ENCODE results near the gene HMX3.

The HMX3 gene

DNA sequence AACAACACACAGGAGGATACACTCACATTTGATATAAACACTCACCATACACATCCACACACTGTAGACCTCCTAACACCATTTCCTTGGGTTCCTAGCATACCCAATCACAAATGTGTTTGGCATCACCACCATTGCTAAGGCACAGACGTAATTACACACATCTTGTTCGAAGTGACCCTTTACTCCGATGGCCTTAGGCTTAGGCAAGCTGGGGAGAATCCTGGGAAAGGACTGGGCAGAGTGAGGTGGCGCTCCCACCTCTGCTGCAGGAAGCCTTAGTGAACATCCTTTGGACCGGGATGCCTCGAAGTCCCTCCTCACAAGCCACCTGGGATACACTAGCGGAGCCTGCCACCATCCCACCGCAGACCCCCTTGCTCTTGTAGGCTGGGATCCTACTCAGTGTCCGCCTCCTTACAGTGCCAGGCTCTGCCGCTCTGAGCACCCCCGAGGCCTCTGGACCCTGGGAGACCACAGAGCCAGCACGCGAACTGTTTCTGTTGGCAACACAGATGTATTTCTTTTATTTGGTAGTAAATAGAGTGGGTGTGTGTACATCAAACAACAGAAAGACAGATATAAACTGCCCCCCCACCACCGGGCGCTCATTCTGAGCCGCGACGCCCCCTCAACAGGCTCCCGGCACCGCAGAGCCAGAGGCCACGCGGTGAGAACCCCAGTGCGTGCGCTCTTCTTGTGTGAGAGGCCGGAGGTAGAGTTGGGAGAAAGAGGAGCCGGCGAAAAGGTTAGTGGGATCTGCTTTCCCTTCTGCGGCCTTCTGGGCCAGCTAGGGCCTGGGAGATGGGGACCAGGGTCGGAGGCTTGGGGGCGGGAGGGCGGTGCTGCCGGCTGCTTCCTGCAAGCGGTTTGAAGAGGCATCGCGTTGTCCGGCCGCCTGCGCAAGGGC is 6.3 kb downstream of the HMX3 start:
- H3K4me2 ChIP-seq (ENCODE audit: low read depth, low read length): no peak overlapping the region
- H3K9ac ChIP-seq (ENCODE audit: low read length): no peak overlapping the region
- H3K9me2 ChIP-seq (replicated peaks; ENCODE audit: insufficient read depth, low read length): no peaks in the 10 kb centered on the region
- no peak overlapping the region for H3K4me3 ChIP-seq (ENCODE audit: low read length)
- H3K36me3 ChIP-seq (replicated peaks; ENCODE audit: insufficient read depth, low read length): no peaks in the 10 kb centered on the region
- H3K4me1 ChIP-seq (ENCODE audit: low read length): no peaks in the 10 kb centered on the region
- no peak for DNase-seq
- H3K79me2 ChIP-seq (ENCODE audit: low read length): no peaks in the 10 kb centered on the region
- no peak overlapping the region for H3K27ac ChIP-seq (ENCODE audit: low read length)
- no peaks in the 10 kb centered on the region for H3K9me3 ChIP-seq (replicated peaks; ENCODE audit: insufficient read depth, low read length)
- no peaks in the 10 kb centered on the region for H3F3A ChIP-seq (ENCODE audit: insufficient read depth, low read length)
- TF ChIP-seq, protein P1, sequence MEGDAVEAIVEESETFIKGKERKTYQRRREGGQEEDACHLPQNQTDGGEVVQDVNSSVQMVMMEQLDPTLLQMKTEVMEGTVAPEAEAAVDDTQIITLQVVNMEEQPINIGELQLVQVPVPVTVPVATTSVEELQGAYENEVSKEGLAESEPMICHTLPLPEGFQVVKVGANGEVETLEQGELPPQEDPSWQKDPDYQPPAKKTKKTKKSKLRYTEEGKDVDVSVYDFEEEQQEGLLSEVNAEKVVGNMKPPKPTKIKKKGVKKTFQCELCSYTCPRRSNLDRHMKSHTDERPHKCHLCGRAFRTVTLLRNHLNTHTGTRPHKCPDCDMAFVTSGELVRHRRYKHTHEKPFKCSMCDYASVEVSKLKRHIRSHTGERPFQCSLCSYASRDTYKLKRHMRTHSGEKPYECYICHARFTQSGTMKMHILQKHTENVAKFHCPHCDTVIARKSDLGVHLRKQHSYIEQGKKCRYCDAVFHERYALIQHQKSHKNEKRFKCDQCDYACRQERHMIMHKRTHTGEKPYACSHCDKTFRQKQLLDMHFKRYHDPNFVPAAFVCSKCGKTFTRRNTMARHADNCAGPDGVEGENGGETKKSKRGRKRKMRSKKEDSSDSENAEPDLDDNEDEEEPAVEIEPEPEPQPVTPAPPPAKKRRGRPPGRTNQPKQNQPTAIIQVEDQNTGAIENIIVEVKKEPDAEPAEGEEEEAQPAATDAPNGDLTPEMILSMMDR (IDR thresholded peaks at IDR 0.05; ENCODE audit: low read length): no peak
- TF ChIP-seq EZH2 (optimal IDR thresholded peaks at IDR 0.05; ENCODE audit: low read depth, low read length): no peak
- TF ChIP-seq EZH2phosphoT487 (IDR thresholded peaks at IDR 0.05; ENCODE audit: low read length): no peak
- H4K20me1 ChIP-seq (ENCODE audit: insufficient read depth, low read length): no peaks in the 10 kb centered on the region
- no peak overlapping the region for H2AFZ ChIP-seq (ENCODE audit: low read length)
- H3K27me3 ChIP-seq (replicated peaks; ENCODE audit: insufficient read depth, low read length): peaks cover 56% of the 10 kb centered on the region

- no peaks in the 10 kb centered on the region for H3K9me2 ChIP-seq (replicated peaks; ENCODE audit: insufficient read depth, low read length)
- no peak overlapping the region for H3K27ac ChIP-seq (ENCODE audit: low read length)
- no peaks in the 10 kb centered on the region for H3K9me3 ChIP-seq (replicated peaks; ENCODE audit: insufficient read depth, low read length)
- no peak overlapping the region for H3K4me2 ChIP-seq (ENCODE audit: low read depth, low read length)
- no peak overlapping the region for H3K9ac ChIP-seq (ENCODE audit: low read length)
- no peak overlapping the region for H3K4me3 ChIP-seq (ENCODE audit: low read length)
- H3F3A ChIP-seq (ENCODE audit: insufficient read depth, low read length): no peaks in the 10 kb centered on the region
- H3K79me2 ChIP-seq (ENCODE audit: low read length): no peaks in the 10 kb centered on the region
- no peak overlapping the region for H2AFZ ChIP-seq (ENCODE audit: low read length)
- H3K27me3 ChIP-seq (replicated peaks; ENCODE audit: insufficient read depth, low read length): peaks cover 57% of the 10 kb centered on the region
- TF ChIP-seq, protein P1 (IDR thresholded peaks at IDR 0.05; ENCODE audit: low read length): no peak
- TF ChIP-seq EZH2 (optimal IDR thresholded peaks at IDR 0.05; ENCODE audit: low read depth, low read length): no peak
- TF ChIP-seq EZH2phosphoT487 (IDR thresholded peaks at IDR 0.05; ENCODE audit: low read length): no peak
- no peaks in the 10 kb centered on the region for H3K4me1 ChIP-seq (ENCODE audit: low read length)
- H4K20me1 ChIP-seq (ENCODE audit: insufficient read depth, low read length): no peaks in the 10 kb centered on the region
- DNase-seq: no peak
- no peaks in the 10 kb centered on the region for H3K36me3 ChIP-seq (replicated peaks; ENCODE audit: insufficient read depth, low read length)
These were observed 7.0 kb downstream of the HMX3 start for GRCh38 chr10:123142701-123143161.

DNA sequence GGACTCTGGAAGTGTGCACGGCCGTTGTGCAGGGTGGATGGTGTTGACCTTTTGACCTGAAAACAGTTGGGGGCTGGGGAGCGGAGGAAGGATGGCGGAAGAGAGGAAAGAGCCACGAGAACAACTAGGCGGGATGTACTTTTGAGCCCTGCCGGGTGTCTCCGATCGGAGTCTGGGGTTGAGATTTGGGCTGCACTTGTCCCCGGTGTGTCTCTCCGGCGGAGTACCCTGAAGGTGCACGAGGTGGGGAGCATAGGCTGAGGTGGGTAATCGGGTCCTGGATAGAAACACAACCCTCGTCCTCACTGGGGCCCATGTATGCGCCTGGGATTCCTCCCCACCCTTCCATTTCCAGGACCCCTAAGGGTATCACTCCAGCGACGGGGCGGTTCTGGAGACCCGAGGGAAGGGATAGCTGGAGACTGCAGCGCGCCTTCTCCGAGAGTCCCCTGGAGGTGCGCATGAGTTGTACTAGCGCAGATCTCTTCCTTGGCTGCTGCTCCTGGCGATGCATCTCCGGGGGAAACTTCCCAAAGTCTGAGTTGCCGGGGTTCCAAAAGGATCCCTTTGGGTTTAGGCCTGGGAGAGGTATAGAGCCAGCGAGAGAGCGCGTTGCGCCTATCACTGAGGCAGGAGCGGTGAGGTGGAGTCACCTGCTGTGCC is 7.5 kb downstream of the HMX3 start:
- H3K4me2 ChIP-seq (ENCODE audit: low read depth, low read length): no peak overlapping the region

More for the DNA sequence above, 7.5 kb downstream of the HMX3 start:
- Histone ChIP-seq H3F3A (ENCODE audit: insufficient read depth, low read length) (no peaks in the 10 kb centered on the region), H3K36me3 (replicated peaks; ENCODE audit: insufficient read depth, low read length) (no peaks in the 10 kb centered on the region), H2AFZ (ENCODE audit: low read length) (no peak overlapping the region), H3K79me2 (ENCODE audit: low read length) (no peaks in the 10 kb centered on the region), H3K27ac (ENCODE audit: low read length) (no peak overlapping the region), H3K9ac (ENCODE audit: low read length) (no peak overlapping the region), H3K4me3 (ENCODE audit: low read length) (no peak overlapping the region), H3K27me3 (replicated peaks; ENCODE audit: insufficient read depth, low read length) (peaks cover 57% of the 10 kb centered on the region), H3K9me2 (replicated peaks; ENCODE audit: insufficient read depth, low read length) (no peaks in the 10 kb centered on the region), H3K4me1 (ENCODE audit: low read length) (no peaks in the 10 kb centered on the region), H4K20me1 (ENCODE audit: insufficient read depth, low read length) (no peaks in the 10 kb centered on the region), H3K9me3 (replicated peaks; ENCODE audit: insufficient read depth, low read length) (no peaks in the 10 kb centered on the region)
- TF ChIP-seq EZH2phosphoT487 (IDR thresholded peaks at IDR 0.05; ENCODE audit: low read length) (no peak), EZH2 (optimal IDR thresholded peaks at IDR 0.05; ENCODE audit: low read depth, low read length) (no peak)
- TF ChIP-seq, protein P1 (IDR thresholded peaks at IDR 0.05; ENCODE audit: low read length): no peak
- DNase-seq: no peak

All from MM.1S (cell line).